ENCODE data around the gene CDH13.

Gene CDH13

DNA sequence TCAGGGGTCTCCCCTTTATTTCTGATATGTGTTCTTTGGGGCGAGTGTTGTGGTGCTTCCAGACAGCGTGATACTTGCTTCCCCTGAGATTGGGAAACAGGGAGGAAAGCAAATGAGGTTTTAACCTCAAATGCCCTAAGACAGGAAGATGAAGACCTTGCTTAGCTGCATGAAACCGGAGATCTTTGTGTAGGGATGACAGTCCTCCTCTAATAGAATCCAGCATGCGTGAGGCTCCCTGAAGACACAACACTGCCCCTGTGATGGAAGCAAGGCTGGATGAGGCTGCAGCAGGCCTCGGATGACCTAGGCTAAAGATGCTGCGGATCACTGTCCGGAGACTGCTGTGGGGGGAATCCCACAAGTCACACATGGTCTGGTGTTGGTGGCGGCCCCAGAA lies 491.0 kb downstream of the CDH13 start:
- no peak for DNase-seq (ENCODE audit: low spot score)

DNA sequence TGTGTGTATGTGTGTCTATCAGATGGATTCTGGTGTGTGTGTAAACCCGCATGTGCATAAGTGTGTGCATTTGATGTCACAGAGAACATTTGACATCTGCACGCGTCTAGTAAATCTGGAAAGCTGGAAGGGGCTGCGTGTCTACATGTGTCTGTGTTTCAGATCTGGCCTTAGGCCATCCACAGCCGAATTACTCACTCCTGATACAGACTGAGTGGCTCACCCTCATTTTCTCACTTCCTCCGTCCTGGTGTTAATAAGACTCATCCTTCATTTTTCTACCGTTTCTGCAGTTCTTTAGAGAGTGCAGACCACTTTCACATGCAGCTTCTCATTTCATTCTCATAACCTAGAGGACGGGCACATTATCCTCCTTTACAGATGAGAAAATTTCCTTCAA lies 491.6 kb downstream of the CDH13 start:
- no peak for DNase-seq (ENCODE audit: low spot score)

DNA sequence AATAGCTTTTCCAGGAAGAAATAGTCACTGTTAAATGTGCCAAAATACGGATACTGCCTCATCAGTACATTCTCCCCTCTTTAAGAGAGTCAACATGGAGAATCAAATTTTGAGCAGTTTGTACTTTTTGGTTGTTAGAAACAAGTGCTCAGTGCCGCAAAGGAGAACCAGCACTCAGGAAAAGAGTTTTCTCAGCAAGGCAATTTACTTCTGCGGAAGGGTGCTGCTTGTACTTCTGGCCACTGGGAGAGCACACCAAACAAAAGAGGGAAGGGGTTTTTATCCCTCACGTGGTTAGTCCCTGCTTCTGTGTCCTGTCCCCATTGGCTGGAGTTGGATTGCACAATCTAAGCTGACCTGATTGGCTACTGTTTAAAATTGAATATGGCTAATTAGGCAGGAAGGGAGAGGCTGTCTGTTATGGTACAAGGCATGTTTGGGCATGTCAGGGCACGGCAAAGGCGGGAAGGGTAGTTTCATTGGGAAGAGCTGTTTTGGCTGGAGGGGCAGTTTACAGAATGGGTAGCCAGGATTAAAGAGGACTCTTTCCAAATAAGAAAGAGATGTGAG lies 499.3 kb downstream of the CDH13 start:
- no peak for DNase-seq (ENCODE audit: low spot score)

DNA sequence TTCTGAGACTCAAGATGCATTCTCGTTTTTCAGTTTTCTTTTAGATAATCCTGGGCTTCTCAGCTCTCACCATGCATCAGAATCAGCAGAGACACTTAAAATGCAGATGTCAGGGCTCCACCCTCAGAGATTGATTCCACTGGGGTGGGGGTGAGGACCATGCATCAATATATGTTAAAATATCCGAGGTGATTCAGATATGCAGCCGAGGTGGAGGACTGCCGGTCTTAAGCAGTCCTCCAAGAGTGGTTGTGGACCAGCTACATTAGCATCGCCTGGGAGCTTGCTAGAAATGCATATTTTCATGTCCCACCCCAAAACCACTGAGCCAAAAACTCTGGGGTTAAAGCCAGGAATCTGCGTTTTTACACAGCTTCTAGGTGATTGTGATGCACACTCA lies 501.3 kb downstream of the CDH13 start:
- no peak for DNase-seq (ENCODE audit: low spot score)

DNA sequence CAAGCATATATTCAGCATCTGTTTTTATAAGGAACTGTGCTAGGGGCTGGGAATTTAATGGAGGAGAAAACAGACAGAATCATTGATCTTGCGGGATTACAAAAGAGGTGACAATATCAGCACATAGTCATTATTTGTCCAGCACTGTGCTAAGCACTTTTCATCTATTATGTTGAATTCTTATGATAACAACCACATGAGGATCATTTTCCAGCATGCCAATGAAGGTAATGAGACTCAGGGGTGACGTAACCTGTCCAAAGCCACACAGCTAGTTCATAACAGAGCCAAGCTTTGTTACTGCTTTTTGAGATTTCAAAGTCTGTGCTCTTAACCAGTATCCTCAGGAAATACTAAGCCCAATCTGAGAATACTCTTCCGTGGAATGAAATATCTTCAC lies 503.3 kb downstream of the CDH13 start:
- no peak for DNase-seq (ENCODE audit: low spot score)

DNA sequence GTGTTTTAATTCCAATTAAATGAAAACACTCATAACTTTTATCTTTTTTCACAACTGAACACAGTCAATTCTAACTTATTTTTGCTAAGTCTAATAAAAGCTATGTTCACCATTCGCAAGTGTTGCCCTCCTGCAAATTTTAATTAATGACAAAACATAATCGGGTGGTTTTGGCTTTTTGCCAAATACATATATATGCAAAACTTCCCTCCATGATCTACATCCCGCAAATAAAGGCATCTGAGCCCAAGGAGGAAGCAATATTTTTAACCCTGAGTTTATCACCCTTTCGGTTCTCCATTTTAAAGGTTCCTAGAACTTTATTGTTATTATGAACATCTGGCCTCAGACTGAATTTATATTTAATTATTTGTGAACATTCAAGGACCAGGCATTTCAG lies 507.9 kb downstream of the CDH13 start:
- no peak for DNase-seq (ENCODE audit: low spot score)

DNA sequence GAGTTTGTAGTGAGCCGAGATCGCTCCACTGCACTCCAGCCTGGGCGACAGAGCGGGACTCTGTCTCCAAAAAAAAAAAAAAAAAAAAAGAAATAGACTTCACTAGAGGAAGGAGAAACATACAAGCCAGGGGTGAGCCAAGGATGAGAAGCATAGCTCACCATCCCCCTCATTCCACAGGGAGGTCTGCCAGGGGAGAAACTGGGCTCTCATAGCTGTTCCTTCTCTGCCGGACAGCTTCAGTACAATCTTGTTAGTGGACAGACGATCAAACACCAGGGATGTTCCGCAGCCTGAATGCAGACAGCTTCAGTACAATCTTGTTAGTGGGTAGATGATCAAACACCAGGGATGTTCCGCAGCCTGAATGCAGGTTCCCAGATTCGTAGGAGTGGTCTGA lies 509.6 kb downstream of the CDH13 start:
- no peak for DNase-seq (ENCODE audit: low spot score)

DNA sequence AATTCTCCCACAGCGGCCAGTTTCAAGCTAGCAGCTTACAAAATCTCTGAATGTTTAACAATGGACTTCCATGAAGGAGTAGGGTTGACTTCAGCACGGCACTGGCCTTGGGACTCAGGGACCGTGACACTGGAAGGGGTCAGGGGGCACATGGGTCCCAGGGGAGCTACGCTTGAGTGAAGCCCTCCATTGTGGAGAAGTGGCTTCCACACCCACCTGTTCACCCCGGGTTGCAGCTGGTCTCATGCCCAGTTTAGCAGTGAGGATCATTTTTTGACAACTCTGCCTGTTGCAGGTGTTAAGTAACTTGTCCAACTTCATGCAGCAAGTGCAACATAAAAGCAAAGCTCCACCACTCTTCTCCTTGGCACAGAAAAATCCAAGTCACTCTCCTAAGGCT lies 510.2 kb downstream of the CDH13 start:
- DNase-seq (ENCODE audit: low spot score): no peak

DNA sequence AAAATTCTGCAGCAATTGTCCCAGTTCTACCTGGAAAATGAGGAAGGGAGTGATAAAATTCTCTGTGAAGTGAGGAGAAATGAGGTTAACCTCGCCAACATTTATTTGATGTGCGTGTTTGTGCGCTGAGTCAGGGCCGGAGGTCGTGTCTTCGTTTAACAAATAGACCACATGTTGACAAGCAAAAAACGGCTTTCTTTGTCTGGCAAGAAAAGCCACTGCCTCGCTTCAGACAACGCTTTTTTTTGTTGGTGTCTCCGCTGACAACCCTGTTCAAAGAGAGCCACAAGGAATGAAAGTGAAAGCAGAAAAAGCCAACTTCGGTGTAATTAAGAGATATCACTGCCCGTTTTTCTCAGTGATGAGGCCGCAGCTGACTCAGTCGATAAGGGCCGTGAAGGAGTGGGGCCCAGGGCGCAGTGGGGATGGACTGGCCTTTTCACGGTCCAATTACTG lies 510.6 kb downstream of the CDH13 start:
- peak; percentile 2 for DNase-seq (ENCODE audit: low spot score)

DNA sequence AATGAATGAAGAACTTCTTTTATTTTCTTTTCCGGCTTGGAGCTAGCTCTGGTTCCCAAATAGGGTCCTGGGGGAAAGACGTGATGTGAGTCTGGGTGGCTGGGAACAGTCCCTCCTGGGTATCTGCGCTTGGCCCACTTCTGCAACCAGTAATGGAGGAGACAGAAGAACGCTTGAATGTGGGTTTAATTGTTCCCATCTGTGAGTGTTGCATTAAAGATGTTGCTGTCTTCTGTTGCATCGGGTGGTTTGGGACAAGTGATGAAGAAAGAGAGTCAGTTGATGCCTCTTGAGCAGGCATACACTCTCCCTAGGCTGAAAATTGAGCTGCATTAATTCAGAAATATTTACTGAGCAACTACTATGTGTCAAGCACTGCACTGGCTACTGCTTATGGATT lies 511.1 kb downstream of the CDH13 start:
- no peak for DNase-seq (ENCODE audit: low spot score)

DNA sequence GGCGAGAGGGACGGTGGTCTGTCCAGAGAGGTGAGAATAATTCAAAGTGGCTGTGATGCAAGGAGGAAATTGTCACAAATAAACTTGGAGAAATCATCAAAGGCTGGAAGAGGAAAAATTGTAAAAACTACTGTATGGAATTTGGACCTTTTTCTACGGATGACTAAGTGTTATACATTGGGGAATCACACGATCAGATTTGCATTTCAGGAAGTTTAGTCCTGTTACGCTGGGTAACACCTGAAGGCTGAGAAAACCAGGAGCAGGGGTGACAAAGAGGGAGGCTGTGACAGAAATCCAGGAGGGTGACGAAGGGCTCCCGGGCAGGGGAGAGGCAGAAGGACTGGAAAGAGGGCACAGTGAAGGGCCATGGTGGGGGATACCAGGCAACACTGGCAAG lies 511.7 kb downstream of the CDH13 start:
- DNase-seq (ENCODE audit: low spot score): no peak

DNA sequence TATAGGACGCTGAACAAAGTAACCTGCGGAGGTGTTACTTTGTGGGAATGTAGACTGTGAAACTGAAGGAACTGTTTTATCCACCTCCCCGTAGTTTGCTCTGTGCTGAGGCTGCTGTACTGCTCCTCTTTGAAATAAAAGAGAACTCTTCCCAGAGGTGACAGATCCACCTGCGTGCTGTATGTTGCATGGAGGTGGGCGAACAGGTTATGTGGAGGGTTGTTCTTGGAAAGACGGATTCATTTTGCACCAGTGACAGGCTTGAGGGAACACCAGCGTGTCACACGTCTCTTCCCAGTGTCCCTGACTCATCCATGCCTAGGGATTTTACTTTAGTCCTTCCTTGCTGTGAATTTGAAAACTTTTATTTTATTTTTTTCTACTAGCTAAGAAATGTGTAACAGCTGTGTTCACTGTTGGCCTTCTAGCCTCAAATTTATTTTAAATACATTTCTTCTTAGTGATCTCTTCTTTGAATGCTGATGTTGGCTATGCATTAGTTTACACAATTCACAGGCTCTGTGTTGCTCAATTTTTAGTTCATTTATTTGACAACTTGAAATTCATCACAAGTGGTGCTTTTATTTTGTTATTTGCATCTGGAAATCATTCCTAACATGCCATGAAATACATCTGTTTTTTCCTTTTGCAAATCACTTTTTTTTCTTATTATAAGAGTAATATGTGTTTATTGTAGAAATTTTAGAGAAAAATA lies 512.4 kb downstream of the CDH13 start:
- no peak for DNase-seq (ENCODE audit: low spot score)

DNA sequence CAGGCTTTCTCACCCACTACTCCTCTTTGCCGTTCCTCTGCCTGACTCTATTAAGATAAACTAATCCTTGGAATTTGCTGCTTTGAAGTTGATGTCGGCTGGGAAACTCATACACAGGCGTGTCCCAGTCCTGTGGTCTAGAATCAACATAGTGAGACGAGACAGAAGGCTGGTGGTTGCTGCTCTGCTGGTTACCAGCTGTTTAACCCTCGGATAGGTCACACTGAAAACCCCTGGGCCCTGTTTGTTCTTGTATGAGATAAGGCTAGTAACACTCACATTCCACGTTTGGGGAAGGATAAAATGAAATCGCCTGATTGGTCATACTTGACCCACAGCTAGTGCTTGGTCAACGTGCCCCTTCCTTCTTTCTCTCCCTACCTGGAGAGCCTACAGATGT lies 517.0 kb downstream of the CDH13 start:
- no peak for DNase-seq (ENCODE audit: low spot score)

DNA sequence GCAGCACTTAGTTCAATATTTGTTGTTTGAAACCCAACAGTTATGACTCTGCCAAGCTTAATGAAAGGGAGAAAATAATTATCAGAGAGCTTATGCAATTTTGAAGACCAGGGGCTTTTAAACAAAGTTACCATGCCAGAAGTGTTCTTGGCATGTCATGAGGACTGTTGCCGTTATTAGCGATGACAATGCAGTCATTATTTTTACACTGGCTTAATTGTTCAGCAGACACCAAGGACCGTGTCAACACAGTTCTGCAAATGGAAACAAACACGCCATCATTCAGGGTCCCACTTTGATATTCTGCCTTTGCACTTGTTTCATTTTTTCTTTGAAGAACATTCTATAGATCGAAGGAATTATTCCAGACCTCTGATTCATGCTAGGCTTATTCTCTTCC lies 518.5 kb downstream of the CDH13 start:
- no peak for DNase-seq (ENCODE audit: low spot score)

DNA sequence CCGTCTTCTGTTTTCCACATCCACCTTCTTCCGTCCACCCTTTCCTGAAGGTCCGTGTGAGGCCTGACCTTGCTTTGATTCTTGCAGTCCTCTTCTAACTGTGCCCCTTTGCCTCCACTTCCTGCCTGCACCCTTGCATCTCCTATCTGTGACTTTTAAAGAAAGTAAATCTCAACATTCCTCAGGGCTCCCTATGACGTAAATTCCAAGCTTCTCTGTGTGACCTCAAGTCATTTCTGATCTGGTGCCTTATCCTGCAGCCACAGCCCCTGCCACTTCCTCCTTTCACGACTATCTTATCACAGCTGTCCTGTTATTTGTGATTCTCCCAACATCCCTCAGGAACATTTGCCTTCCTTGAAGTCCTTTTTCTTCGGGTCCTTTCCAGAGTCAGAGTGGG lies 520.5 kb downstream of the CDH13 start:
- no peak for DNase-seq (ENCODE audit: low spot score)

DNA sequence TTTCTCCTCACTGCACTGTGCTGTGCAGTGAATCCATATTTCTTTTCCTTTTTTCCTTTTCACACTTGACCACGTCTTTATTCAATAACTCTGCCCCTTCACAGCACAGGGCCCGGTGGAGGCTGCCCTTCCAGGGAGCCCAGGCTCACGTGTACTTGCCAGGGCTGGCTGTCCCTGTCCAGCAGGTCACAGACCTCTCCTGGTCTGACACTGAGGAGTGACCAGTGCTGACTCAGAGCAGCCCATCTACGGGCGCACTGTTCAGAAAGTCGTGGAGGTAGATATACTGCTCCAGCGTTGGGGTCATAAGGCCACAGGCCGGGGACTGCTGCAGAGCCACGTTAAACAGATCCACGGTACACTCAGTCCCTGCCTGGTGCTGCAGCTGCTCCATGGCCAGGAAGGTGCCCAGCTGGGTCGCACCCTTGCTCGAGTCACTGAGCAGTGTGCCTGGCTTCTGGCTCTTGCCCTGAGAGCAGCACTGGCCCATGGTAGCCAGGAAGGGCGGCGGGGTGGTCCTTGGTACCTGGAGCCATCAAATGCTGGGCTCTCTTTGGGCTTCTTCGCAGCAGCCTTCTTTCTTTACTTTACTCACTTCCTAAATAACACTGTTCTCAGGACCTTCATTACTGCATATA lies 531.7 kb downstream of the CDH13 start:
- no peak for DNase-seq (ENCODE audit: low spot score)

DNA sequence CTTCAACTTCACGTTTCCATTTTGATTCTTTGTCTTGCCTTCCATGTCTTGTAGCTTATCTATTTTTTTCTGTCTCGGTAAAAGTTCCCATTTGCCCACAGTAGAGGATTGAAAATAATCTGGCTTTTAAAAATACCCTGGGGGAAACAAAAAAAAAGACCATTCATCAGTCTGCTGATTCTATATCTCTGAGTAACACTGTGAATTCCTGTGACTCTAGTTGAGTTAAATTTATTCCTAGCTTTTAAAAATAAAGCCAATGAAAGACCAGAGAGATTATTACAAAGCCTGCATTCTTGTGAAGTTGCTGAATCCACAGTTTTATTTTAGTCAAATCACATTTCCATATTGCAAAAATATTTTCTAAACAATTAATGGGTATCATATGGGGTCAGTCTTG lies 532.3 kb downstream of the CDH13 start:
- DNase-seq (ENCODE audit: low spot score): no peak

DNA sequence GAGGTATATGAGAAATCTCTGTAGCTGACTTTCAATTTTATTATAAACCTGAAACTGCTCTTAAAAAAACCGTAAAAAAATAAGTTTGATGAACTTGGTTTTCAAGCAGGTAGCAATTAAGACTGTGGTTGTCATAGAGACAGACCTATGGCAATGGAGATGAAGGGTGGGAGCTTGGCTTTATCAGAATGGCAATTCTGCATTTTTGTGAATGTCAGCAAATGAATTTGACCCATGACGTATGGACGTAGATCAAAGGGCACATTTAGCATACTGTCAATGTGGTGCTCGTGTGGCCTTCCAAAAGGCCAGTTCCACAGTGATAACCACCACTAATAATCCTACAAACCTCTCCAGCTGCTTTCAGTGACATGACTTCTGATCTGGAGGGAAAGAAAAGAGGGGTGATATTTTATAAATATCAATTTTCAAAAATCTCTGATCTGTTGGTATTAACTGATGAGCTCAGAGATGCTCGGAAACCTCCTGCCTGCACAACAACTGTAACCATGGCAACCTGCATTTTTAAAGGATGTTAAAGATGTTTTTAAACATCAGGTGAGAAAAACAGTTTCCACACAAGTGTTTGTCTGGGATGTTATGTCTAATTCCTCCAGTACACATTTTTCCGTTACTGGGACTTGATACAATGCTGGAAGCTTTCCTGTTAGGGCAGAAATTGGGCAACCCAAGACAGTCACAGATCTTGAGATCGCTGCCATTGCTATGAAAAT lies 533.7 kb downstream of the CDH13 start:
- DNase-seq (ENCODE audit: low spot score): no peak

DNA sequence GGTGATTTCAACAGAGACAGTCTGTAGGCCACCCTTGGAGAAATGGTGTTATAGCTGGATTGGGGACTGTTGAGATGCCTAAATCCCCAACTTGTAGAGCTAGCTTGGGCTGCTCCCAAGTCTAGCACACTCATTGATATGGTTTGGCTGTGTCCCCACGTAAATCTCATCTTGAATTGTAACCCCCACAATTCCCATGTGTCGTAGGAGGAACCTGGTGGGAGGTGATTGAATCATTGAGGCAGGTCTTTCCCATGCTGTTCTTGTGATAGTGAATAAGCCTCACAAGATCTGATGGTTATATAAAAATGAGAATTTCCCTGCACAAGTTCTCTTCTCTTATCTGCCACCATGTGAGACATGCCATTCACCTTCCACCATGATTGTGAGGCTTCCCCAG lies 536.0 kb downstream of the CDH13 start:
- DNase-seq (ENCODE audit: low spot score): no peak

DNA sequence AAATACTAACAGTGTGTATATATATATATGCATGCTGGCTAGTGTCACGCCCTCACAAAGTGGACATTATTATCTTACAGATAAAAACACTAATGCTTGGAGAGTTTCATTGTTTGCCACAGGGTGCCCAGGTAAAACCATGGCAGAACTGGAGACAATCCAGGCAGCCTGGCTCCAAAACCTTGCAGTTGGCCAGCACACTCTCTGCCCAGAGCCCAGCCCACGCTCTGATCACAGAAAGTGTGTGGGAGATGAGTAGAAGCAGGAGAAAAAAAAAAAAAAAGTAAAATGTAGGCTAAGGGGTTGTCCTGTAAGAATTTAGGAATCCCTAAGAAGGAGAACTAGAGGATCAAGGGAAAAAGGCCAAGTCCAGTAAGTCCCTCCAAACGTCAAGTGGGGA lies 538.0 kb downstream of the CDH13 start:
- no peak for DNase-seq (ENCODE audit: low spot score)

DNA sequence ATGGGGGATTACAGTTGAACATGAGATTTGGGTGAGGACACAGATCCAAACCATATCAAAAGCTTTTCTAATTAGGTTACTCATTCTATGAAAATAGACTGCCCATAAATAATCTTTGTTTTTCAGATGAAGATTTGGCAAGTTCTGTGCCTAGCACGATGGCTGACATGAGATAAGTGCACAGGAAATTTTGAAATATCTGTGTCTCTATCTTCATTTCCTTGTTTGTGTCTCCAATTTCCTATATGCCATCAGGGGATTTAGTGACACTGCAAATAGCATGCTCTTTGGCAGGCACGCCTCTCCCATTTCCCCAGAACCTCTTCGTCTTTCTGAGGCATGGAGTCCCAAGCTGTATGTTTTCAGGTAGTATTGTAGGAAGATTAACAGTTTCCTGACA lies 544.6 kb downstream of the CDH13 start:
- DNase-seq (ENCODE audit: low spot score): no peak

DNA sequence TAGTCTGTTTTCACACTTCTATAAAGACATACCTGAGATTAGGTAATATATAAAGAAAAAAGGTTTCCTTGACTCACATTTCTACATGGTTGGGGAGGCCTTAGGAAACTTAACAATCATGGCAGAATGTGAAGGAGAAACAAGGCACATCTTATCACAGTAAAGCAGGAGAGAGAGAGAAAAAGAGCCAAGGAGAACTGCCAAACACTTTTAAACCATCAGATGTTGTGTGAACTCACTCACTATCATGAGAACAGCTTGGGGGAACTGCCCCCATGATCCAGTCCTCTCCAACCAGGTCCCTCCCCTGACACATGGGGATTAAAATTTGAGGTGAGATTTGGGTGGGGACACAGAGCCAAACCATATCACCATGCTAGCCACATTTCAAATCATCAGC lies 547.9 kb downstream of the CDH13 start:
- DNase-seq (ENCODE audit: low spot score): no peak

DNA sequence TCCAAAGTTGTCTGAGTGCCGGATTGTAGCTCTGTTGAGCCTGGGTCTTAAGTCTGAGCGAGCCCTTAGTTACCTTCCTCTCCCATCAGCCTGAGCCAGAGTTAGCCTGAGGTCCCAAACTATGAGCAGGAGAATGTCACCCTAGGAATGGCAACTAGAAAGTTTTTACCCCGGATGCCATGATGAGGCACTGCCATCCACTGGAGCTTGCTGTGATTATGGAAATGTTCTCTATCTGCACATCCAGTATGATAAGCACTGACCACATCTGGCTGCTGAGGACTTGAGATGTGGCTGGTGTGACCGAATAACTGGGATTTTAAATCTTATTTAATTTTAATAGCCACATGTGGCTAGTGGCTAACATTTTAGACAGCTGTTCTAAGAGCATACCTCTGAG lies 550.0 kb downstream of the CDH13 start:
- DNase-seq (ENCODE audit: low spot score): no peak
